Right lobe of liver (tissue), 4 donors: ENCODE measurements around the gene PPM1N.

Experiments used
- CTCF ChIP-seq, 4 donors: fragments of 200-600 bp in 3 of 4; fragments of 450-650 bp in 1 of 4; IDR thresholded peaks; one replicate each; pipeline versions ENCODE4 v1.5.1 to v1.8.0; 2016 to 2022; ENCODE audit warnings: antibody characterized with exemption in 4 of 4, mild to moderate bottlenecking in 2 of 4
- POLR2A ChIP-seq: fragments of 450-650 bp; IDR thresholded peaks from one replicate; pipeline ENCODE4 v1.6.1; 2017; ENCODE audit warnings: antibody characterized with exemption, mild to moderate bottlenecking
- donor health status: DM: no; HTN: no; CAD: no.
- donor health status: DM: no; HTN: no; CAD: no.
- donor health status: DM: no; HTN: yes; CAD: no.

GRCh38 chr19:45450012-45450333 lies 48.3 kb upstream of the PPM1N start:
- TF ChIP-seq CTCF (IDR thresholded peaks at IDR 0.05) (no peak), POLR2A (no peak)
